Keratinocyte (primary cell): ENCODE results near the gene CACNB2.

Experiments used
- EZH2 ChIP-seq: IDR thresholded peaks from one replicate; pipeline ENCODE4 v1.6.1; 2012; ENCODE audit warnings: inconsistent platforms, mild to moderate bottlenecking, low read length, moderate library complexity
- TF ChIP-seq, protein P1 (sequence below), 3 experiments: IDR thresholded peaks in 1 of 3; conservative IDR thresholded peaks in 1 of 3; optimal IDR thresholded peaks in 1 of 3; 2 replicates in 2 of 3; 3 replicates in 1 of 3; pipeline versions ENCODE3 to v1.5.1; 2011; ENCODE audit warnings: low read length in 3 of 3, mild to moderate bottlenecking in 3 of 3, moderate library complexity in 2 of 3, control low read depth in 1 of 3, inconsistent platforms in 1 of 3; ENCODE audit not compliant: insufficient read depth in 2 of 3; ENCODE audit errors: extremely low read depth in 1 of 3

GRCh38 chr10:18528292-18528691 lies 388.1 kb downstream of the CACNB2 start:
- TF ChIP-seq, protein P1, sequence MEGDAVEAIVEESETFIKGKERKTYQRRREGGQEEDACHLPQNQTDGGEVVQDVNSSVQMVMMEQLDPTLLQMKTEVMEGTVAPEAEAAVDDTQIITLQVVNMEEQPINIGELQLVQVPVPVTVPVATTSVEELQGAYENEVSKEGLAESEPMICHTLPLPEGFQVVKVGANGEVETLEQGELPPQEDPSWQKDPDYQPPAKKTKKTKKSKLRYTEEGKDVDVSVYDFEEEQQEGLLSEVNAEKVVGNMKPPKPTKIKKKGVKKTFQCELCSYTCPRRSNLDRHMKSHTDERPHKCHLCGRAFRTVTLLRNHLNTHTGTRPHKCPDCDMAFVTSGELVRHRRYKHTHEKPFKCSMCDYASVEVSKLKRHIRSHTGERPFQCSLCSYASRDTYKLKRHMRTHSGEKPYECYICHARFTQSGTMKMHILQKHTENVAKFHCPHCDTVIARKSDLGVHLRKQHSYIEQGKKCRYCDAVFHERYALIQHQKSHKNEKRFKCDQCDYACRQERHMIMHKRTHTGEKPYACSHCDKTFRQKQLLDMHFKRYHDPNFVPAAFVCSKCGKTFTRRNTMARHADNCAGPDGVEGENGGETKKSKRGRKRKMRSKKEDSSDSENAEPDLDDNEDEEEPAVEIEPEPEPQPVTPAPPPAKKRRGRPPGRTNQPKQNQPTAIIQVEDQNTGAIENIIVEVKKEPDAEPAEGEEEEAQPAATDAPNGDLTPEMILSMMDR (optimal IDR thresholded peaks at IDR 0.05 in 1 of 3, IDR thresholded peaks at IDR 0.05 in 1 of 3, conservative IDR thresholded peaks at IDR 0.05 in 1 of 3; ENCODE audit: extremely low read depth in 1 of 3, insufficient read depth in 2 of 3, low read length in 3 of 3), result no peak
- TF ChIP-seq EZH2, result no peak
